ENCODE results near the gene CDR2. TPM values are rescaled to one million over a fixed set of nuclear protein-coding genes. Genes with fewer than 3 reads are reported as not detected.

Gene CDR2
- total RNA-seq, 1 experiment from 2014 or later: 35.7 TPM

- Histone ChIP-seq H3K9me3 (ENCODE audit: control insufficient read depth, insufficient read depth, low read depth, low read length) (no peaks in the 10 kb centered on the region), H3K27me3 (ENCODE audit: control insufficient read depth, insufficient read depth, low read length) (no peaks in the 10 kb centered on the region), H3K27ac (ENCODE audit: low read length) (no peak overlapping the region), H3K4me3 (ENCODE audit: low read depth in 2 of 2, low read length in 2 of 2) (no peak overlapping the region), H3K4me1 (ENCODE audit: control insufficient read depth, insufficient read depth, low read length) (no peaks in the 10 kb centered on the region), H3K36me3 (ENCODE audit: control insufficient read depth, insufficient read depth, low read length) (no peaks in the 10 kb centered on the region)
- BruUV-seq (replicated peaks): no TSS peak
- ATAC-seq (no peak), DNase-seq (ENCODE audit: low read depth, low spot score) (no peak)
- CTCF ChIA-PET: no interaction called here
- TF ChIP-seq, protein P1, sequence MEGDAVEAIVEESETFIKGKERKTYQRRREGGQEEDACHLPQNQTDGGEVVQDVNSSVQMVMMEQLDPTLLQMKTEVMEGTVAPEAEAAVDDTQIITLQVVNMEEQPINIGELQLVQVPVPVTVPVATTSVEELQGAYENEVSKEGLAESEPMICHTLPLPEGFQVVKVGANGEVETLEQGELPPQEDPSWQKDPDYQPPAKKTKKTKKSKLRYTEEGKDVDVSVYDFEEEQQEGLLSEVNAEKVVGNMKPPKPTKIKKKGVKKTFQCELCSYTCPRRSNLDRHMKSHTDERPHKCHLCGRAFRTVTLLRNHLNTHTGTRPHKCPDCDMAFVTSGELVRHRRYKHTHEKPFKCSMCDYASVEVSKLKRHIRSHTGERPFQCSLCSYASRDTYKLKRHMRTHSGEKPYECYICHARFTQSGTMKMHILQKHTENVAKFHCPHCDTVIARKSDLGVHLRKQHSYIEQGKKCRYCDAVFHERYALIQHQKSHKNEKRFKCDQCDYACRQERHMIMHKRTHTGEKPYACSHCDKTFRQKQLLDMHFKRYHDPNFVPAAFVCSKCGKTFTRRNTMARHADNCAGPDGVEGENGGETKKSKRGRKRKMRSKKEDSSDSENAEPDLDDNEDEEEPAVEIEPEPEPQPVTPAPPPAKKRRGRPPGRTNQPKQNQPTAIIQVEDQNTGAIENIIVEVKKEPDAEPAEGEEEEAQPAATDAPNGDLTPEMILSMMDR (IDR thresholded peaks at IDR 0.05): no peak
- TF ChIP-seq, protein P2, sequence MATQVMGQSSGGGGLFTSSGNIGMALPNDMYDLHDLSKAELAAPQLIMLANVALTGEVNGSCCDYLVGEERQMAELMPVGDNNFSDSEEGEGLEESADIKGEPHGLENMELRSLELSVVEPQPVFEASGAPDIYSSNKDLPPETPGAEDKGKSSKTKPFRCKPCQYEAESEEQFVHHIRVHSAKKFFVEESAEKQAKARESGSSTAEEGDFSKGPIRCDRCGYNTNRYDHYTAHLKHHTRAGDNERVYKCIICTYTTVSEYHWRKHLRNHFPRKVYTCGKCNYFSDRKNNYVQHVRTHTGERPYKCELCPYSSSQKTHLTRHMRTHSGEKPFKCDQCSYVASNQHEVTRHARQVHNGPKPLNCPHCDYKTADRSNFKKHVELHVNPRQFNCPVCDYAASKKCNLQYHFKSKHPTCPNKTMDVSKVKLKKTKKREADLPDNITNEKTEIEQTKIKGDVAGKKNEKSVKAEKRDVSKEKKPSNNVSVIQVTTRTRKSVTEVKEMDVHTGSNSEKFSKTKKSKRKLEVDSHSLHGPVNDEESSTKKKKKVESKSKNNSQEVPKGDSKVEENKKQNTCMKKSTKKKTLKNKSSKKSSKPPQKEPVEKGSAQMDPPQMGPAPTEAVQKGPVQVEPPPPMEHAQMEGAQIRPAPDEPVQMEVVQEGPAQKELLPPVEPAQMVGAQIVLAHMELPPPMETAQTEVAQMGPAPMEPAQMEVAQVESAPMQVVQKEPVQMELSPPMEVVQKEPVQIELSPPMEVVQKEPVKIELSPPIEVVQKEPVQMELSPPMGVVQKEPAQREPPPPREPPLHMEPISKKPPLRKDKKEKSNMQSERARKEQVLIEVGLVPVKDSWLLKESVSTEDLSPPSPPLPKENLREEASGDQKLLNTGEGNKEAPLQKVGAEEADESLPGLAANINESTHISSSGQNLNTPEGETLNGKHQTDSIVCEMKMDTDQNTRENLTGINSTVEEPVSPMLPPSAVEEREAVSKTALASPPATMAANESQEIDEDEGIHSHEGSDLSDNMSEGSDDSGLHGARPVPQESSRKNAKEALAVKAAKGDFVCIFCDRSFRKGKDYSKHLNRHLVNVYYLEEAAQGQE (IDR thresholded peaks at IDR 0.05; ENCODE audit: insufficient read depth in 1 of 2, low read depth in 2 of 2, low read length in 1 of 2): no peak
- no peak for TF ChIP-seq TCF7L2 (IDR thresholded peaks at IDR 0.05; ENCODE audit: low read depth, low read length)
- TF ChIP-seq SIN3A (IDR thresholded peaks at IDR 0.05; ENCODE audit: borderline replicate concordance, insufficient read depth, low read depth, low read length): no peak
- TF ChIP-seq POLR2AphosphoS5 (IDR thresholded peaks at IDR 0.05; ENCODE audit: low read depth, low read length): no peak
- POLR2A ChIA-PET: no interaction called here
- in situ Hi-C loops (cut with HindIII; ENCODE audit: low pct_unique_long_range_greater_than_20kb, low sequenced_read_pairs): no loop called here
- intact Hi-C loops (cut with micrococcal nuclease; ENCODE audit: unreplicated experiment): no loop called here
These were observed 46.7 kb upstream of the CDR2 start for GRCh38 chr16:22421136-22421535.

DNA sequence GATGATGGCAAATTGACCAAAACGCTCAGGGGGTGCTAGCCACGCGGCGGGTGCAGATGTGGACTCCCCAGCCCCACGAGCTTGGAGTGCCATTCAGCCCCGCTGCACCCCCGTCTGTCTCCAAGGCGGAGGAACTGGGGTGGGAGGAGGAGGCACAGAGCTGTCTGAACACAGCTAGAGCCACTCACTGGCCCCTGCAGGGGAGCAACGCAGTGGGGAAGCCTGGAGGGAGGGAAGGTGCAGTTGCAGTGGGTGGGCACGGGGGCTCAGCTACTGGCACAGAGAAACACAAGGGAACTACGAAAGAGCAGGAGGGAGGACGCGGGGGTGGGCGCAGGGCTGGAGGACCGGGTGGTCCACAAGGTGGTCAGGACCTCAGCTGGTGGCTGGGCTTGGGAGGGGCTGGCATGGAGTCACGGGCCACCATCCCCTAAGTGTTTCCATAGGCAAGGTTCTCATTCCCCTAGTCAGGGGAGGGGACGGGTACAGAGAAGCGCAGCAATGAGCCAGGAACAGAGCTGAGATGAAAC lies 46.3 kb upstream of the CDR2 start:
- DNase-seq (ENCODE audit: low read depth, low spot score): no peak
- no peaks in the 10 kb centered on the region for H3K36me3 ChIP-seq (ENCODE audit: control insufficient read depth, insufficient read depth, low read length)
- no peak overlapping the region for H3K27ac ChIP-seq (ENCODE audit: low read length)
- ChIA-PET CTCF (no interaction called here), POLR2A (no interaction called here)
- H3K4me3 ChIP-seq (ENCODE audit: low read depth in 2 of 2, low read length in 2 of 2): no peak overlapping the region
- in situ Hi-C loops (cut with HindIII; ENCODE audit: low pct_unique_long_range_greater_than_20kb, low sequenced_read_pairs) (no loop called here), intact Hi-C loops (cut with micrococcal nuclease; ENCODE audit: unreplicated experiment) (no loop called here)
- H3K4me1 ChIP-seq (ENCODE audit: control insufficient read depth, insufficient read depth, low read length): no peaks in the 10 kb centered on the region
- BruUV-seq (replicated peaks): no TSS peak
- TF ChIP-seq, protein P2 (IDR thresholded peaks at IDR 0.05; ENCODE audit: insufficient read depth in 1 of 2, low read depth in 2 of 2, low read length in 1 of 2): no peak
- no peak for TF ChIP-seq TCF7L2 (IDR thresholded peaks at IDR 0.05; ENCODE audit: low read depth, low read length)
- TF ChIP-seq SIN3A (IDR thresholded peaks at IDR 0.05; ENCODE audit: borderline replicate concordance, insufficient read depth, low read depth, low read length): no peak
- TF ChIP-seq POLR2AphosphoS5 (IDR thresholded peaks at IDR 0.05; ENCODE audit: low read depth, low read length): no peak
- TF ChIP-seq, protein P1 (IDR thresholded peaks at IDR 0.05): no peak
- H3K9me3 ChIP-seq (ENCODE audit: control insufficient read depth, insufficient read depth, low read depth, low read length): no peaks in the 10 kb centered on the region
- ATAC-seq: no peak
- H3K27me3 ChIP-seq (ENCODE audit: control insufficient read depth, insufficient read depth, low read length): no peaks in the 10 kb centered on the region

Measured in Panc1 (cell line).